HG03060 (cell line): ENCODE data around the gene ZSCAN1.

Source experiments
- ATAC-seq: cut with Tn5 transposase; IDR thresholded peaks from one replicate; pipeline ENCODE4 v1.9.1; 2021; ENCODE audit warnings: low read depth, moderate number of reproducible peaks; ENCODE audit not compliant: unreplicated experiment

The ZSCAN1 gene

GRCh38 chr19:58038688-58039204 is 4.9 kb downstream of the ZSCAN1 start:
- no peak for ATAC-seq

DNA sequence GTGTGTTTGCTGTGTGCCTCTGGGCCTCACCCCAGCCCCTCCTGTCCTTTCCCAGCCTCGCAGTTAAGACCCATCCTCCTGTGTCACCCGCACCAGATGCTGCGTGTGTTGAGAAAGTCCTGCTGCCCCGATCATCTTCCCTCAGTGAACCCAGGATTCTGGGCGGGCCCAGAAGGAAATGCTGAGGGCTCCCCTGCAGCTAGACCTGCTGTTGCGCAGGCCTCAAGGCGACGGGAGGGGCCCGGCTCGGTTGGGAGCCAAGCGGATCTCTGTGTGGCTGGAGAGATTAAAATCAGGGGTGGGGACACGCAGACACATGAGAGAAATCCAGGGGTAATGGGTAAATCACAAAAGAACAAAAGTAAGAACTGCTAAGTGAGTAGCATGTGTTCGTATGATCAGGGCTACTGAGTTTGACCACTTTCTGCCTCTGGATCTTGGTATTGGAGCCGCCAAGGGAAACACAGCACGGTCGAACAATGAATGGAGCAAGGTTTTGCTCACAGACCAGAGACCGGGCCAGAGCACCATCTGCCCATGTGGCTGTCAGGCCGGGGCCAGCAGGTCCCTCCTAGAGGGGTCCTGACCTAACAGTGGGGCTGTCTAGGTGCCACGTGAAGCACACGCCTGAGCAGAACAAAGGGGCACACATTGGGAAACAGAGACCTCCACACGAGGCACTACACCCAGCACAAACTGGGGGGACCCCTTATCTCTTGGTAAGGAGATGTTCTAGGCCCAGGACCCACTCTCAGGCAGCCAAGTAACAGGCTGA is 7.1 kb downstream of the ZSCAN1 start:
- no peak for ATAC-seq

DNA sequence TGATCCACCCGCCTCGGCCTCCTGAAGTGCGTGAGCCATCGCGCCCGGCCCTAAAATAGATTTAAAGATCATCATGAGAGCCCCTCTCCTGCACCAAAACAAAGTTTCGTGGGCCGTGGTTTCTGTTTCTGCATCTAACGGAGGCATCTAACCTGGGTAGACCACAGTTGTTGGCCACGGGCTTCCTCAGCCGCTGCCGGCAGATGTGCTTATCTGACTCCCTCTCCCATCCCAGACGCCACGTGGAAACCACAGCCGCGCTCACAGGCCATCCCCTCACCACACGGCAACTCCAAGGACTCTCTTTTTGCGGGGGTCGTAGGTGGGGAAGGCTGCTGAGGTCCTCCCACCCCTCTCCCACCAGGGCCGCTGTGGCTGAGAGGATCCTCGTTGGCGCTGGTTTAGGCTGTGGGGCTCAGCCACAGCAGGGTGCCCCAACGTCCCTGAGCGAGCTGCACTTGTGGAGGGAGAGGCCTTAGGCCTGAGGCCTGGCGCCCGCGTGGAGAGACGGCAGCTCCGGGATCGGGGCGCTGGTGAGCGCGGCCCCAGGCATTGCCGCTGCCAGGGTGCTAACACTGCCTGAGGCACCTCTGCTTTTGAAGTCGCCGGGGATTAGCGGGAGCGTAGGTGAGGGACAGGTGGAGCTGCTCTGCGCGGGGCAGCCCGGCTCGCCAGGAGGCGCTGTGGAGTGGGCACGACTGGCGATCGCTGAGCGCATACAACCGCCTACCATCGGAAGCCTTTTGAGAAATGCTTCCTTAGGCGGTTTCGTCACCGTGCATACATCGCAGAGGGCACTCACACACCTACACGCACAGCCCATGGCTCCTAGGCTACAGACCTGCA is 8.9 kb downstream of the ZSCAN1 start:
- ATAC-seq = no peak

- no peak for ATAC-seq
Measured at GRCh38 chr19:58044391-58044790, 10.6 kb downstream of the ZSCAN1 start.

GRCh38 chr19:58044886-58045285 is 11.1 kb downstream of the ZSCAN1 start:
- no peak for ATAC-seq

- ATAC-seq = no peak
Measured at GRCh38 chr19:58045411-58046050, 11.7 kb downstream of the ZSCAN1 start.

DNA sequence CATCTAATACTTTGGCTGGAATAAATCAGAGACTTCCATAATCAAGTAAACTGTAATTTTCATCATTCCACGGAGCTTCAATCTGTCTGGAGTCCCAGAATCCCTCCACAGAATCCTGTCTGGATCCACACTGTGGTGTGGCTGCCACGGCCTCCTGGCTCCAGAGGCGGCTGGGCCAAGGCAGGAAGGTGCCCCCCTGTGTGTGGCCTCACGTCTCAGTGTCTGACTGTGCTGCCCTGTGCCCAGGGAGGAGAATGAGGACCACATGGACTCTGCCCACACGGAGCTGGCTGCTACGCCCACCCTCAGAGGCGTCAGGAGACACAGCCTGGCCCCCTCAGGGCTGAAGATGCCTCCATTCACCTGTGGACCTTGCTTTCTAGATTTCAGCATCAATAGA is 13.0 kb downstream of the ZSCAN1 start:
- no peak for ATAC-seq

DNA sequence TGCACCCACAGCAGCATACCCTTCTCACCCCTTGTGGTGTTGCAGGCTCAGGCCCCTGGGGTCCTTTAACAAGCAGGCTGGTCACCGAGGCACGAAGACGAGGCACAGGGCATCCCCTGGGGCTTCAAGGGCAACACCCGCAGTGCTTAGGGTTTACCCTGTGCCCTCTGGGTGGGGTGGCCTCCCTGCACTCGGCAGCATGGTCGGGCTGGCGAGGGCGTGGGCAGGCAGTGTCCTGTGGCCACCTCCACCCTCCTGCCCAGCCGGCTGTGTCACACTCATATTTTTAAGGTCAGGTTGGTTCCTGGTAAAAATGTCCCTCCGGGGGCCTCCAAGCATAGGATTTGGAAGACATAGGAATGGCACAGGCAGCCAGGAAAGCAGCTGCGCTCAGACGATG is 13.8 kb downstream of the ZSCAN1 start:
- ATAC-seq = no peak

DNA sequence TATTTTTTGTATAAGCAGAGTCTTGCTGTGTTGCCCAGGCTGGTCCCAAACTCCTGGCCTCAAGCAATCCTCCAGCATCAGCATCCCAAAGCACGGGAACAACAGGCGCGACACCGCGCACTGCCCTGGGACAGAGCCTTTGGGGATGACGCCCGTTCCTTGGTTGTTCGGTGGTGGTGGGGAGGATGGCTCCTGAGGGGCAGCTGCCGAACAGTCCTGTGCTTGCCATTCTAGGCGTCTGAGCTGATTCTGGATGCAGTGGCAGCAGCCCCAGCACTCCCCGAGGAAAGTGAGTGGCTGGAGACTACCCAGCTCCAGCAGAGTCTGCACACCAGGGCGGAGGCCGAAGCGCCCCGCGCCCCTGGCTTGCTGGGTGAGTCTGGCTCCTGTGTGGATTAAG is 18.4 kb downstream of the ZSCAN1 start:
- no peak for ATAC-seq

DNA sequence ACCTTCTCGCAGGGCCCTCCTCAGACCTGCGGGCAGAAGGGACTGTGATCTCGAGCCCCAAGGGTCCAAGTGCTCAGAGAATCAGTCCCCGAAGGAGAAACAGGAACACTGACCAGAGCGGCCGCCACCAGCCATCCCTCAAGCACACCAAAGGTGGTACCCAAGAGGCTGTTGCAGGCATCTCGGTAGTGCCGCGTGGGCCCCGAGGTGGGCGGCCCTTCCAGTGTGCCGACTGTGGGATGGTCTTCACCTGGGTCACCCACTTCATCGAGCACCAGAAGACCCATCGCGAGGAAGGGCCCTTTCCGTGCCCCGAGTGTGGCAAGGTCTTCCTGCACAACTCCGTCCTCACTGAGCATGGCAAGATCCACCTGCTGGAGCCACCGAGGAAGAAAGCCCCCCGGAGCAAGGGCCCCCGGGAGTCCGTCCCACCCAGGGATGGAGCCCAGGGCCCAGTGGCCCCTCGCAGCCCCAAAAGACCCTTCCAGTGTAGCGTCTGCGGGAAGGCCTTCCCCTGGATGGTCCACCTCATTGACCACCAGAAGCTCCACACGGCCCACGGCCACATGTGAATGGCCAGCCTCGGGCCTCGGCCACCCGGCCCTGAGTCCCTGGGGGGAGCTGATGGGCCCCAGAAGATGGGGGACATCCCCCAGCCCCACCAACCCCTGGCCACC is 19.8 kb downstream of the ZSCAN1 start:
- ATAC-seq = no peak

DNA sequence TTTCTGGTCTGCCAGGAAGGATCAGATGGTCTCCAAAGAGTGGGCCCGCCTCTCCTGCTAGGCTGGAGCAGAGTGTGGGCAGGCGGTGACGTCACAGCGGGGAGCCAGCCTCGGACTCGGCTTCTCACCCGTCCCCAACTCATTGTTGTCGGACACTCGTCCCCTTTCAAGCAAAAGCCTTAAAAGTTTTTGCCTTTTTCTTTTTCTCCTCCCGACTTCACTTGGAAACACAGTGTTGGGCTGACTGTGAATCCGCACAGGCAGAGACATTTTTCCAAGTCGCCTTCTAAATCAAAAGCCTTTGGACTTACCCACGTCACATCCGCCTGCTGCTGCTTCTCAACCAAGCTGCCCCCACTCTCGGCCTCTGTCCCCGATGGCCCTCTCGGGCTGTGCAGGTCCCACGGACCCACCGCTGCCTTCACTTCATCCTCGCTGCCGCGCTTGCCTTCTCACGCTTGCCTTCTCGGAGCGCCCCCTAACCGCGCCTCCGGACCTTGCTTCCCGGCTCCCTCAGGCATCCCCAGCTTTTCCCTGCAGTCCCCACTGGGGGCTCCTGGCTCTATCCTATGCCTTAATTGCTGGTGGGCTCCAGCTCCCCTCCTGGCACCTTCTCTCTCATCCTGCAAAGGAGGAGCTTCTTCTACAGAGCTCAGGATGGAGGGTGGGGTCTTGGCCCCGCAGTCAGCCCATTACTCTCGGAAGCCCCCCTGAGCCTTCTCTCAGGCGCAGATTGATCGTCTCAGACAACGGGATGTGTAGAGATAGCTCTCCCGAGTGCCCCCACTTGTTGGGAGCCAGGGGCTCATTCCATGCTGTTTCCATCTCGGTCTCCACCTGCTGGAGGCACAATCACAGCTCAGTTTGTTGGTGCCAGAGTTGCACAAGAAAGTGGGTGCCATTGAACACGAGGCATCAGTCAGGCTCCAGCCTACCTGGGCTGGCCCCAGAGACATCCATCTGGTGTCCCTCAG is 21.4 kb downstream of the ZSCAN1 start:
- no peak for ATAC-seq

DNA sequence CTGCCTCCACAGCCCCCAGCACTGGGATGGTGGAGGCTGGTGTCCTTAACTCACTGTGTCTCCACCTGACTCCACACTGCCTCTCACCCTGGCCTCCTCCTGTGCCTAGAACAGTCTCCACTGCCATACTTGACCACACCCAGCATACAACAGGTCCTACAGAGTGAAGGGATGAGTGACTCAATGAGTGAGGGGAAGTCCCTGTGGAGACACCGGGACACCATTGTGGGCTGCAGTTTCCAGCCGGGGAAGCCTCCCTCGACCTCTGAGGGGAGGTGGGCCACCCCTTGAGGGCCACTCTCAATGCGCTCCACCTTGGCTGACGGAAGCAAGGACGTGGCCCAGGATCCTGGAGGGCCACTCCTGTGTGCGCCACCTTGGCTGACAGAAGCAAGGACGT is 22.4 kb downstream of the ZSCAN1 start:
- ATAC-seq = no peak

GRCh38 chr19:58056861-58057260 is 23.0 kb downstream of the ZSCAN1 start:
- ATAC-seq = no peak

- no peak for ATAC-seq
Measured at GRCh38 chr19:58058467-58058866, 24.6 kb downstream of the ZSCAN1 start.

GRCh38 chr19:58059003-58059670 is 25.3 kb downstream of the ZSCAN1 start, which contains the start of gene ZNF135:
Gene ZNF135, plus strand, starts transcription at chr19:58059282. Its CDS starts 721 bp downstream, at chr19:58060003.
- no peak for ATAC-seq

DNA sequence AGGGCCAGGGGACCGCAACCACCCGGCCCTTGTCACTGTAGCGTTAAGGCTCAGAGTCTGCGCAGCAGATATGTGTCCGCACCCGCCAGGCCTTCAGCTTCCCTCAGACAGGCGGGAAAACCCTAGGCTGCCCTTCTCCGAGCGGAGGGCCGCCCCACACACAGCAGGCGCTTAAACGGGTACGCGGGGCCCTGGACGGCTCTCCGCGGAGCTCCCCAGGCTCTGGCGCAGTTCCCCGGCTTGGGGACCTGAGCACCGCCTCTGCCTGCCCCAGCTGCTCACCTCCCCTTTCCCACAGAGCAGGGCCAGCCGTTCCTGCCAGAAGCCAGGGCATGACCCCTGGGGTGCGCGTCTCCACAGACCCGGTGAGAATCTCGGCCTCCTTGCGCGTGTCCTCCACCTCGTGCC is 25.9 kb downstream of the ZSCAN1 start:
- no peak for ATAC-seq

GRCh38 chr19:58060231-58060630 is 26.4 kb downstream of the ZSCAN1 start:
- ATAC-seq = no peak

- no peak for ATAC-seq
Measured at GRCh38 chr19:58063712-58064111, 29.9 kb downstream of the ZSCAN1 start.
